Measurements from ENCODE around the gene KIAA0586. TPM values are rescaled to one million over a fixed set of nuclear protein-coding genes. Genes with fewer than 3 reads are reported as not detected.

The KIAA0586 gene
- total and polyA plus RNA-seq, 10 of the 15 experiments (the other 5 are each of a cell fraction or from before 2014, with no cell fraction given) = 7.1 to 27.6 (median 19.1) TPM

DNA sequence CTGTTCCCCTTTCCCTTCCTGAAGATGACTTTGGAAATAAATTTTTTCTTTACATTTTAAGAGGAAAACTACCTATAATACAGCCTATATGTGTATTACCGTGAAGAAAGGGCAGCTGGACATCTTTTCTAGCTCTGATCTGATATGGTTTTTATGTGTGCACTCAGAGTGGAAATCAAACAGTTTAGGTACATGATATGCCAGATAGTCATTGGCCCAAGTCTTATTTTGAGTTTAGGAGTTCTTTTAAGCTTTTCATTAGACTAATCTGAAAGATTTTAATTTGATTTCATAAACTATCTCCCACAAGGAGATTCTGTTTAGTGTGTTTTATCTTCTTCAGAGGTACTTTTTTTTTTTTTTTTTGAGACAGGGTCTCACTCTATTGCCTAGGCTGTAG is 48.8 kb downstream of the KIAA0586 start:
- BruUV-seq (replicated peaks) = no TSS peak
- no peak for FAIRE-seq
- SMC1A ChIA-PET (ENCODE audit: uncharacterized antibody, unreplicated experiment) = interaction anchor here (1.1 to 1.6 kb wide), 2 partner anchors 9 to 25 kb away, joined by 5 read pairs; no protein-coding TSS in a partner anchor

DNA sequence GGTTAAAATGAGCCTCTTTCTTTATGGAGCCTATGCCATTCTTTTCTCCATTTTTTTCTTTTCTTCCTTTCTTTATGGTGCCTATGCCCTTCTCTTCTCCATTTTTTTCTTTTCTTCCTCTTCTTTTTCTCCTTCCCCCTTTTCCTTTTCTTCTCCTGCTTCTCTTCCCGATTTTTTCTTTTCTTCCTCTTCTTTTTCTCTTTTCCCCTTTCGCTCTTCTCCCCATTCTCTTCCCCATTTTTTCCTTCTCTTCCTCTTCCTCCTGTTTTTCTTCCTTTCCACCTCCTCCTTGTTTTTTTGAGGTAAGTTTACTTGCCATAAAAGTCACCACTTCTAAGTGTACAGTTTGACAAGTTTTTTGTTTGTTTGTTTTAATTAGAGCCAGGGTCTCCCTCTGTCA is 50.1 kb downstream of the KIAA0586 start:
- POLR2A ChIA-PET = no interaction called here
- SMC1A ChIA-PET (ENCODE audit: uncharacterized antibody, unreplicated experiment) = interaction anchor here (1.5 kb wide), 1 partner anchor 17 kb away, joined by 3 read pairs; no protein-coding TSS in a partner anchor
- Histone ChIP-seq H3K4me2 (ENCODE audit: control insufficient read depth, insufficient read depth) (no peak overlapping the region), H3K4me3 (no peak overlapping the region), H3K9ac (ENCODE audit: control insufficient read depth, insufficient read depth, low read length) (no peak overlapping the region), H3K27ac (ENCODE audit: control insufficient read depth, insufficient read depth) (no peak overlapping the region), H4K20me1 (ENCODE audit: control insufficient read depth, insufficient read depth) (no peaks in the 10 kb centered on the region), H3K27me3 (replicated peaks in 1 of 2; ENCODE audit: control insufficient read depth in 2 of 2, insufficient read depth in 2 of 2, low read length in 1 of 2) (no peaks in the 10 kb centered on the region), H2AFZ (ENCODE audit: control insufficient read depth, low read depth, low read length) (no peak overlapping the region), H3K36me3 (ENCODE audit: control insufficient read depth in 2 of 2, insufficient read depth in 2 of 2, low read length in 1 of 2) (peaks cover 0 to 7% of the 10 kb centered on the region in 2 experiments; a peak in 1 of 4 replicates), H3K9me3 (replicated peaks; ENCODE audit: control insufficient read depth, insufficient read depth, low read length) (no peaks in the 10 kb centered on the region), H3K79me2 (ENCODE audit: control insufficient read depth, insufficient read depth, low read length) (no peaks in the 10 kb centered on the region), H3K4me1 (ENCODE audit: control insufficient read depth, insufficient read depth, low read length) (peaks cover 3% of the 10 kb centered on the region; the same call in 1 of the 2 replicates)
- intact Hi-C loops (cut with micrococcal nuclease; ENCODE audit: unreplicated experiment) = no loop called here
- CTCF ChIA-PET = no interaction called here
- RAD21 ChIA-PET (ENCODE audit: unreplicated experiment) = no interaction called here
- no peak for ATAC-seq
- FAIRE-seq = no peak
- DNase-seq (ENCODE audit: low read depth, low spot score) = no peak
- no TSS peak for BruUV-seq (replicated peaks)
- in situ Hi-C loops (cut with MboI) = no loop called here
- WGBS (ENCODE audit: insufficient coverage, insufficient replicate concordance, low lambda C conversion rate, missing lambda C conversion rate) = 48% methylated on average over 2 of the region's 2 CpGs
- TF ChIP-seq SMAD5 (IDR thresholded peaks at IDR 0.05; ENCODE audit: low read depth) = no peak
- no peak for TF ChIP-seq MYB (IDR thresholded peaks at IDR 0.05; ENCODE audit: borderline replicate concordance, low read depth, low read length)
- no peak for TF ChIP-seq TARDBP (IDR thresholded peaks at IDR 0.05; ENCODE audit: borderline replicate concordance)
- TF ChIP-seq ZBED1 (IDR thresholded peaks at IDR 0.05; ENCODE audit: borderline replicate concordance) = no peak
- TF ChIP-seq NFYB (IDR thresholded peaks at IDR 0.05; ENCODE audit: insufficient read depth, low read depth, low read length) = no peak
- no peak for TF ChIP-seq DPF2 (IDR thresholded peaks at IDR 0.05)
- no peak for TF ChIP-seq CHD1 (IDR thresholded peaks at IDR 0.05; ENCODE audit: low read depth, low read length)
- TF ChIP-seq PRDM15 (CRISPR knock-in tag; IDR thresholded peaks at IDR 0.05) = no peak
- TF ChIP-seq YBX1 (IDR thresholded peaks at IDR 0.05) = no peak
- no peak for TF ChIP-seq EP300 (IDR thresholded peaks at IDR 0.05; ENCODE audit: borderline replicate concordance in 1 of 2, control insufficient read depth in 1 of 2, low read depth in 2 of 2, low read length in 2 of 2)
- TF ChIP-seq SUZ12 (IDR thresholded peaks at IDR 0.05; ENCODE audit: unreplicated experiment) = no peak
- no peak for TF ChIP-seq FOXK2 (IDR thresholded peaks at IDR 0.05)

More for the DNA sequence above, 48.8 kb downstream of the KIAA0586 start:
- peaks cover 0 to 7% of the 10 kb centered on the region in 2 experiments; a peak in 1 of 4 replicates for H3K36me3 ChIP-seq (ENCODE audit: control insufficient read depth in 2 of 2, insufficient read depth in 2 of 2, low read length in 1 of 2)
- ChIA-PET POLR2A (interaction anchor here (0.6 kb wide), 1 partner anchor 547 kb away, joined by 3 read pairs; no protein-coding TSS in a partner anchor), RAD21 (ENCODE audit: unreplicated experiment) (no interaction called here), CTCF (interaction anchor here (1.0 to 1.2 kb wide), 2 partner anchors 25 to 98 kb away, joined by 3 read pairs; no protein-coding TSS in a partner anchor)
- no peaks in the 10 kb centered on the region for H4K20me1 ChIP-seq (ENCODE audit: control insufficient read depth, insufficient read depth)
- no peaks in the 10 kb centered on the region for H3K9me3 ChIP-seq (replicated peaks; ENCODE audit: control insufficient read depth, insufficient read depth, low read length)
- no peak overlapping the region for H3K9ac ChIP-seq (ENCODE audit: control insufficient read depth, insufficient read depth, low read length)
- no peak for TF ChIP-seq POLR2A (IDR thresholded peaks at IDR 0.05; ENCODE audit: low read depth, low read length)
- in situ Hi-C loops (cut with MboI) = no loop called here
- peaks cover 3% of the 10 kb centered on the region; the same call in 1 of the 2 replicates for H3K4me1 ChIP-seq (ENCODE audit: control insufficient read depth, insufficient read depth, low read length)
- intact Hi-C loops (cut with micrococcal nuclease; ENCODE audit: unreplicated experiment) = no loop called here
- ATAC-seq (no peak), DNase-seq (ENCODE audit: low read depth, low spot score) (no peak)
- H3K4me3 ChIP-seq = no peak overlapping the region
- 100% methylated on average over 1 of the region's 1 CpG for WGBS (ENCODE audit: insufficient coverage, insufficient replicate concordance, low lambda C conversion rate, missing lambda C conversion rate)
- no peak overlapping the region for H2AFZ ChIP-seq (ENCODE audit: control insufficient read depth, low read depth, low read length)
- H3K27me3 ChIP-seq (replicated peaks in 1 of 2; ENCODE audit: control insufficient read depth in 2 of 2, insufficient read depth in 2 of 2, low read length in 1 of 2) = no peaks in the 10 kb centered on the region
- no peaks in the 10 kb centered on the region for H3K79me2 ChIP-seq (ENCODE audit: control insufficient read depth, insufficient read depth, low read length)
- no peak overlapping the region for H3K27ac ChIP-seq (ENCODE audit: control insufficient read depth, insufficient read depth)
- no peak overlapping the region for H3K4me2 ChIP-seq (ENCODE audit: control insufficient read depth, insufficient read depth)

Data from GM12878 (cell line).